SJSA1 (cell line): Measurements from ENCODE around the gene EFCAB10. TPM values are rescaled to one million over a fixed set of nuclear protein-coding genes. Genes with fewer than 3 reads are reported as not detected.

ENCODE experiments used
- DNase-seq, 2 experiments: peaks; one replicate each; pipeline ENCODE4 v3.0.0-alpha.2; 2015 to 2020; ENCODE audit warnings: low spot score in 2 of 2, low read depth in 1 of 2
- H3K27ac ChIP-seq: fragments of 250-450 bp; sonication (Bioruptor Pico); 2 replicates; pipeline ENCODE4 v1.5.1; 2020; ENCODE audit warnings: mild to moderate bottlenecking, moderate library complexity
- H3K27me3 ChIP-seq: fragments of 250-450 bp; sonication (Bioruptor Pico); replicated peaks from 2 replicates; pipeline ENCODE4 v1.5.1; 2020; ENCODE audit warnings: mild to moderate bottlenecking, moderate library complexity
- H3K36me3 ChIP-seq: fragments of 250-450 bp; sonication (Bioruptor Pico); 2 replicates; pipeline ENCODE4 v1.5.1; 2020; ENCODE audit warnings: mild to moderate bottlenecking
- H3K4me1 ChIP-seq: fragments of 250-450 bp; sonication (Bioruptor Pico); replicated peaks from 2 replicates; pipeline ENCODE4 v1.6.1; 2021; ENCODE audit warnings: mild to moderate bottlenecking
- H3K4me3 ChIP-seq: fragments of 250-450 bp; sonication (Bioruptor Pico); 2 replicates; pipeline ENCODE4 v1.5.1; 2020; ENCODE audit warnings: mild to moderate bottlenecking
- H3K9me3 ChIP-seq: fragments of 250-450 bp; sonication (Bioruptor Pico); replicated peaks from 2 replicates; pipeline ENCODE4 v1.5.1; 2020; ENCODE audit warnings: mild to moderate bottlenecking
- total RNA-seq: library from RNA; depleted of rRNA; stranded (reverse); fragments of >200 nt; shearing (Covaris generic); gene quantifications from 2 replicates; pipeline ENCODE4 v1.2.3, GENCODE V29; 2014; rRNA removed

EFCAB10 gene
- not detected in 2 replicates for total RNA-seq

GRCh38 chr7:105581066-105581811, at the start of gene EFCAB10:
Gene EFCAB10 (minus strand): TSS chr7:105581493. CDS start chr7:105581463, 30 bp downstream.
- Histone ChIP-seq H3K4me3 (no peak within 1 kb of the TSS), H3K9me3 (no peaks in the 10 kb centered on the region; the same call in 1 of the 2 replicates), H3K36me3 (no peaks in the 10 kb centered on the region), H3K27me3 (no peaks in the 10 kb centered on the region), H3K4me1 (no peaks in the 10 kb centered on the region), H3K27ac (no peak within 1 kb of the TSS)
- no peak for DNase-seq

- DNase-seq: no peak
- Histone ChIP-seq H3K9me3 (no peaks in the 10 kb centered on the region), H3K4me1 (no peaks in the 10 kb centered on the region), H3K27ac (no peak overlapping the region), H3K36me3 (no peaks in the 10 kb centered on the region), H3K27me3 (no peaks in the 10 kb centered on the region), H3K4me3 (no peak overlapping the region)
Observed at GRCh38 chr7:105625986-105626385, 44.7 kb upstream of the EFCAB10 start.

- no peak overlapping the region for H3K27ac ChIP-seq
- no peak for DNase-seq
- no peak overlapping the region for H3K4me3 ChIP-seq
- H3K36me3 ChIP-seq: no peaks in the 10 kb centered on the region
- H3K9me3 ChIP-seq: no peaks in the 10 kb centered on the region
- no peaks in the 10 kb centered on the region for H3K4me1 ChIP-seq
- H3K27me3 ChIP-seq: no peaks in the 10 kb centered on the region
Observed at GRCh38 chr7:105623906-105624305, 42.6 kb upstream of the EFCAB10 start.

- no peaks in the 10 kb centered on the region for H3K27me3 ChIP-seq
- H3K36me3 ChIP-seq: no peaks in the 10 kb centered on the region
- H3K9me3 ChIP-seq: no peaks in the 10 kb centered on the region
- no peaks in the 10 kb centered on the region for H3K4me1 ChIP-seq
- H3K4me3 ChIP-seq: no peak overlapping the region
- no peak for DNase-seq
- no peak overlapping the region for H3K27ac ChIP-seq
Observed at GRCh38 chr7:105623378-105623777, 42.1 kb upstream of the EFCAB10 start.

GRCh38 chr7:105622106-105622731, 40.9 kb upstream of the EFCAB10 start:
- Histone ChIP-seq H3K27me3 (no peaks in the 10 kb centered on the region), H3K9me3 (no peaks in the 10 kb centered on the region), H3K36me3 (no peaks in the 10 kb centered on the region), H3K4me3 (no peak overlapping the region), H3K27ac (no peak overlapping the region), H3K4me1 (no peaks in the 10 kb centered on the region)
- DNase-seq: no peak

GRCh38 chr7:105621617-105622016, 40.3 kb upstream of the EFCAB10 start:
- Histone ChIP-seq H3K4me1 (no peaks in the 10 kb centered on the region), H3K4me3 (no peak overlapping the region), H3K27me3 (no peaks in the 10 kb centered on the region), H3K9me3 (no peaks in the 10 kb centered on the region), H3K27ac (no peak overlapping the region), H3K36me3 (no peaks in the 10 kb centered on the region)
- no peak for DNase-seq

- Histone ChIP-seq H3K4me3 (no peak overlapping the region), H3K27me3 (no peaks in the 10 kb centered on the region), H3K27ac (no peak overlapping the region), H3K9me3 (no peaks in the 10 kb centered on the region), H3K36me3 (no peaks in the 10 kb centered on the region), H3K4me1 (no peaks in the 10 kb centered on the region)
- DNase-seq: no peak
Observed at GRCh38 chr7:105621176-105621575, 39.9 kb upstream of the EFCAB10 start.

GRCh38 chr7:105619590-105619989, 38.3 kb upstream of the EFCAB10 start:
- Histone ChIP-seq H3K4me3 (no peak overlapping the region), H3K4me1 (no peaks in the 10 kb centered on the region), H3K27ac (no peak overlapping the region), H3K36me3 (no peaks in the 10 kb centered on the region), H3K27me3 (no peaks in the 10 kb centered on the region), H3K9me3 (no peaks in the 10 kb centered on the region)
- no peak for DNase-seq

GRCh38 chr7:105618016-105618296, 36.7 kb upstream of the EFCAB10 start:
- no peaks in the 10 kb centered on the region for H3K27me3 ChIP-seq
- no peaks in the 10 kb centered on the region for H3K36me3 ChIP-seq
- no peak overlapping the region for H3K27ac ChIP-seq
- H3K4me3 ChIP-seq: no peak overlapping the region
- H3K4me1 ChIP-seq: no peaks in the 10 kb centered on the region
- no peak for DNase-seq
- H3K9me3 ChIP-seq: no peaks in the 10 kb centered on the region

GRCh38 chr7:105617280-105618015, 36.2 kb upstream of the EFCAB10 start:
- DNase-seq: no peak
- no peaks in the 10 kb centered on the region for H3K4me1 ChIP-seq
- no peaks in the 10 kb centered on the region for H3K27me3 ChIP-seq
- no peaks in the 10 kb centered on the region for H3K36me3 ChIP-seq
- H3K27ac ChIP-seq: no peak overlapping the region
- no peak overlapping the region for H3K4me3 ChIP-seq
- no peaks in the 10 kb centered on the region for H3K9me3 ChIP-seq

GRCh38 chr7:105614341-105614840, 33.1 kb upstream of the EFCAB10 start:
- DNase-seq: no peak
- Histone ChIP-seq H3K9me3 (no peaks in the 10 kb centered on the region), H3K36me3 (no peaks in the 10 kb centered on the region), H3K27me3 (no peaks in the 10 kb centered on the region), H3K4me3 (no peak overlapping the region), H3K4me1 (no peaks in the 10 kb centered on the region), H3K27ac (no peak overlapping the region)

- no peak overlapping the region for H3K4me3 ChIP-seq
- no peak overlapping the region for H3K27ac ChIP-seq
- H3K9me3 ChIP-seq: no peaks in the 10 kb centered on the region
- DNase-seq: no peak
- no peaks in the 10 kb centered on the region for H3K36me3 ChIP-seq
- no peaks in the 10 kb centered on the region for H3K27me3 ChIP-seq
- no peaks in the 10 kb centered on the region for H3K4me1 ChIP-seq
Observed at GRCh38 chr7:105613611-105614330, 32.5 kb upstream of the EFCAB10 start.

- no peak for DNase-seq
- no peak overlapping the region for H3K27ac ChIP-seq
- no peak overlapping the region for H3K4me3 ChIP-seq
- H3K36me3 ChIP-seq: no peaks in the 10 kb centered on the region
- H3K27me3 ChIP-seq: no peaks in the 10 kb centered on the region
- no peaks in the 10 kb centered on the region for H3K4me1 ChIP-seq
- no peaks in the 10 kb centered on the region for H3K9me3 ChIP-seq
Observed at GRCh38 chr7:105612806-105613205, 31.5 kb upstream of the EFCAB10 start.
